Measurements from ENCODE around the gene PLXDC2. TPM values are rescaled to one million over a fixed set of nuclear protein-coding genes. Genes with fewer than 3 reads are reported as not detected.

The PLXDC2 gene
- total RNA-seq, 6 experiments from 2014 or later, result 4.1 to 6.5 (median 5.3) TPM

- Histone ChIP-seq H3K4me3 (no peak overlapping the region), H3K4me1 (no peaks in the 10 kb centered on the region), H3K9me3 (no peaks in the 10 kb centered on the region), H3K27me3 (no peaks in the 10 kb centered on the region), H3K36me3 (no peaks in the 10 kb centered on the region), H3K27ac (no peak overlapping the region)
- DNase-seq (no peak), ATAC-seq (no peak)
- TF ChIP-seq CTCF (IDR thresholded peaks at IDR 0.05), result no peak
- no peak for TF ChIP-seq POLR2A (IDR thresholded peaks at IDR 0.05)
- intact Hi-C loops (cut with DNase I), result no loop called here
- WGBS (ENCODE audit: insufficient coverage, low coverage, low lambda C conversion rate, missing lambda C conversion rate), result 24% methylated on average over 3 of the region's 3 CpGs
Observed at GRCh38 chr10:20313665-20314064, 497.4 kb downstream of the PLXDC2 start.

- TF ChIP-seq POLR2A (IDR thresholded peaks at IDR 0.05) (no peak), CTCF (IDR thresholded peaks at IDR 0.05) (no peak)
- H3K36me3 ChIP-seq, result no peaks in the 10 kb centered on the region
- 37% methylated on average over 3 of the region's 3 CpGs for WGBS (ENCODE audit: insufficient coverage, low coverage, low lambda C conversion rate, missing lambda C conversion rate)
- no peaks in the 10 kb centered on the region for H3K4me1 ChIP-seq
- H3K9me3 ChIP-seq, result no peaks in the 10 kb centered on the region
- intact Hi-C loops (cut with DNase I), result no loop called here
- H3K4me3 ChIP-seq, result no peak overlapping the region
- H3K27ac ChIP-seq, result no peak overlapping the region
- DNase-seq, result no peak
- no peak for ATAC-seq
- H3K27me3 ChIP-seq, result no peaks in the 10 kb centered on the region
Observed at GRCh38 chr10:20314431-20314830, 498.2 kb downstream of the PLXDC2 start.

GRCh38 chr10:20327954-20328353, 511.7 kb downstream of the PLXDC2 start:
- intact Hi-C loops (cut with DNase I), result no loop called here
- no peaks in the 10 kb centered on the region for H3K36me3 ChIP-seq
- no peak overlapping the region for H3K4me3 ChIP-seq
- WGBS (ENCODE audit: insufficient coverage, low coverage, low lambda C conversion rate, missing lambda C conversion rate), result 40% methylated on average over 3 of the region's 3 CpGs
- TF ChIP-seq POLR2A (IDR thresholded peaks at IDR 0.05) (no peak), CTCF (IDR thresholded peaks at IDR 0.05) (no peak)
- H3K9me3 ChIP-seq, result no peaks in the 10 kb centered on the region
- ATAC-seq (no peak), DNase-seq (no peak)
- H3K27ac ChIP-seq, result no peak overlapping the region
- H3K4me1 ChIP-seq, result no peaks in the 10 kb centered on the region
- no peaks in the 10 kb centered on the region for H3K27me3 ChIP-seq

DNA sequence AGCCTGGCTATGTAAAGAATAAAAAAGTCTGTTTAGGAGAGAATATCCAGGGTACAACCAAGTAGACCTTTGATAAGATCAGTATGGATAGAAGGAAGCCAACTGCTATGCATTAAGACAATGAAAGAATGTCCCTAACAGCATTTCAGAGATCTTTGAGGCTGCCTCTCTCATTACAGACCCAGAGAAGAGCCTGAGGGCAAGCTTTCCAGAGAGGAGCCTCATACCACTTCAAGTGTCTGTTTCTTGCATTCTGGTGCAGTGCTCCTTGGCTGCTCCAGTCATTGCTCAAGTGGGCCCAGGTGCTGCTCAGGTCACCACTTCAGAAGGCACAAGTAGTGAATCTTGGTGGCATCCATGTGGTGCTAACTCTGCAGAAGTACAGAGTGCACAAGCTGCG, 514.0 kb downstream of the PLXDC2 start:
- Histone ChIP-seq H3K27me3 (no peaks in the 10 kb centered on the region), H3K36me3 (no peaks in the 10 kb centered on the region), H3K4me3 (no peak overlapping the region), H3K27ac (no peak overlapping the region), H3K9me3 (no peaks in the 10 kb centered on the region), H3K4me1 (no peaks in the 10 kb centered on the region)
- intact Hi-C loops (cut with DNase I), result no loop called here
- DNase-seq (no peak), ATAC-seq (no peak)
- WGBS (ENCODE audit: insufficient coverage, low coverage, low lambda C conversion rate, missing lambda C conversion rate), result no CpG with 5 or more reads among the region's 1 CpG
- no peak for TF ChIP-seq CTCF (IDR thresholded peaks at IDR 0.05)

GRCh38 chr10:20334559-20334958, 518.3 kb downstream of the PLXDC2 start:
- no peak for ATAC-seq
- TF ChIP-seq CTCF (IDR thresholded peaks at IDR 0.05) (no peak), POLR2A (IDR thresholded peaks at IDR 0.05) (no peak)
- intact Hi-C loops (cut with DNase I), result no loop called here
- H3K27me3 ChIP-seq, result no peaks in the 10 kb centered on the region
- no peak overlapping the region for H3K27ac ChIP-seq
- DNase-seq, result no peak
- no peak overlapping the region for H3K4me3 ChIP-seq
- WGBS (ENCODE audit: insufficient coverage, low coverage, low lambda C conversion rate, missing lambda C conversion rate), result 52% methylated on average over 3 of the region's 3 CpGs
- H3K9me3 ChIP-seq, result no peaks in the 10 kb centered on the region
- H3K36me3 ChIP-seq, result no peaks in the 10 kb centered on the region
- H3K4me1 ChIP-seq, result no peaks in the 10 kb centered on the region
